Omental fat pad (tissue), 4 donors: ENCODE data around the gene PIP5K1B. TPM values are rescaled to one million over a fixed set of nuclear protein-coding genes. Genes with fewer than 3 reads are reported as not detected.

Source experiments
- ATAC-seq: fragments of 150-250 bp; one replicate; pipeline ENCODE4 v1.9.1; 2016; ENCODE audit warnings: mild to moderate bottlenecking, moderate library complexity; ENCODE audit not compliant: low FRiP score
- DNase-seq: peaks from one replicate; pipeline ENCODE4 v3.0.0-alpha.2; 2019; ENCODE audit warnings: low spot score
- CTCF ChIP-seq, 3 donors: fragments of 450-650 bp; IDR thresholded peaks; one replicate each; pipeline ENCODE4 v1.5.1; 2016 to 2017; ENCODE audit warnings: antibody characterized with exemption in 3 of 3, mild to moderate bottlenecking in 3 of 3, moderate library complexity in 2 of 3
- total RNA-seq, 4 donors: library from RNA; depleted of rRNA; stranded (reverse); fragments of >200 nt; gene quantifications; one replicate each; pipeline ENCODE4 v1.1.0, GENCODE V29; 2016

Gene PIP5K1B
- total RNA-seq, 4 donors from 2014 or later, result 1.9 to 14.3 (median 3.2) TPM

DNA sequence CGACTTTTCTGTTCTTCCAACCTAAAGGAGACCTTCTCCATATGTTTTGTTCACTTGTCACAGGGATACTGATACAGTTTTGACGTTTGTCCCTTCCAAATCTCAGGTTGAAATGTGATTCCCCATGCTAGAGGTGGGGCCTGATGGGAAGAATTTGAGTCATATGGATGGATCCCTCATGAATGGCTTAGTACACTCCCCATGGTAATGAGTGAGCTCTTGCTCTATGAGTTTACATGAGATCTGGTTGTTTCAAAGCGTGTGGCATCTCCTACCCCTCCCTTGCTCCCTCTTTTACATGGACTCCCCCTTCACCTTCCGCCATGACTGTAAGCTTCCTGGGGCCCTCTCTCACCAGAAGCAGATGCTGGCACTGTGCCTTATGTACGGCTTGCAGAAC is 6.9 kb downstream of the PIP5K1B start:
- DNase-seq (no peak), ATAC-seq (no peak)
- TF ChIP-seq CTCF (IDR thresholded peaks at IDR 0.05), result no peak

DNA sequence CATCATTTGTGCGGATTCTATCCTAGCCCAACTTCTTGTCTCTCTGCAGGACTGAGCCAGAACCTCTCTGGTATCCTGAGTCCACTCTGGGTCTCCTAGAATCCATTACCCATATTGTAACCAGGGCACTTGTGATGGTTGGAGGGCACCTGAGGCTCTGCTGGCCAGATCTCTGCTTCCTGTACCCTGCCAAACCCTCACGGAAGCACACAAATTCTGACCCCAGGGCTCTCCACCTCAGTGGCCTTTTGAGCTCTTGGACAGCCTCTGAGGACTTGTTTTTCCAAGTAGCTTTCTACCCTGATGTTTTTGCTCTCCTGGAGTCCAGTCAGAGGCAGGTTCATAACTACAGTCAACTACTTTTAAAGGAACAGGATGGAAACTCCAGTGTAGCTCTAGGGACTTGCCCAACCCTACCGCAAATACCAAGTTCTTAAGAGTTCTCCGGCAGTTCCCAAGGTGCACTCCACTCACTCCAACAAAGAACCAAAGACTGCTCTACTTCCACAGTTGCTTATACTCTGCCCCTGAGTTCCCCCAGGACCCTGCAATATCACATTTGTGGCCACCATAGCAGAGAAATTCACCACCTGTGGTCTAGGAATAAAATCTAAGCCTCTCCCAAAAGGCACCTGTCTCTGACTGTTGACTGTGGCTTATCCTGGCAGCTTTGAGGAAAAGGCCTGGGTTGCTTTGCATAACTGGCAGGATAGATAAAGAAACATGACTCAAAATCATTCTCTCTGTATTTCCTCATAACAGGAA is 9.6 kb downstream of the PIP5K1B start:
- no peak for TF ChIP-seq CTCF (IDR thresholded peaks at IDR 0.05)
- no peak for ATAC-seq
- no peak for DNase-seq

DNA sequence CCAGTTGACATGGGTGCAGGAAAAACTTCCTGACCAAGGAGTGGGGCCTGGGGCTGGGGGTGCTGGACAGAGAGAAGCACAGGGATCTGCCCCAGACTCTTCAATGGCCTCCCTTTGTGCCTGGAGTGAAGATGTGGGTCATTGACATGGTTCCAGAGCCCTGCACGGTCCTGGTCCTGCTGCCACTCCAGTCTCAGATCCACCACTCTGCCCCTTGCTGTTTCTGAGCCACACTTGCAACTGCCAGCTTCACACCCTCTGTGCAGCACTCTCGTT is 10.1 kb downstream of the PIP5K1B start:
- DNase-seq, result no peak
- no peak for TF ChIP-seq CTCF (IDR thresholded peaks at IDR 0.05)
- ATAC-seq, result no peak

GRCh38 chr9:68717552-68718443 is 12.8 kb downstream of the PIP5K1B start:
- no peak for TF ChIP-seq CTCF (IDR thresholded peaks at IDR 0.05)
- no peak for DNase-seq
- ATAC-seq, result no peak

DNA sequence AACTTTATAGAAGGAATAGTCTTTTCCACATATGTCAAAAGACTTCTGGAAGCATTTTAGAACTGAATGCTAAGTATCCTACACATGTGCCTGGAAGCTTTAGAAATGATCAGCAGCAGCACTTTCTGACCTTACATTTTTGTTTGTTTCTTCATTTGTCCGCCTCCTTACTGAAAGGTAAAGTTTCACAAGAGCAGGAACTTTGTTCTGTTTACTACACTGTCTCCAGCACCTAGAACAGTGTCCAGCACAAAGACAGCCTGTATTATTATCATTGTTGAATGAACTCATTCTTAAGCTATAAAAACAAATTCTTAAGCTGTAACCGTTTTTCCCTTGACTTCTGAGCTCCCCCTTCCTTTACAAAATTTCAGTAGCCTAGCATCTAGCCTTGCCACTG is 14.8 kb downstream of the PIP5K1B start:
- no peak for ATAC-seq
- DNase-seq, result no peak
- TF ChIP-seq CTCF (IDR thresholded peaks at IDR 0.05), result no peak

- no peak for ATAC-seq
- no peak for TF ChIP-seq CTCF (IDR thresholded peaks at IDR 0.05)
- no peak for DNase-seq
Measured at GRCh38 chr9:68720656-68721313, 15.7 kb downstream of the PIP5K1B start.
